GM19372 (cell line): Measurements from ENCODE around the gene SPDYE4.
"Not testable (repeated sequence)": the region's sequence is repeated elsewhere in the genome, so short reads cannot be mapped to it uniquely, and the experiment has no call there.

ENCODE experiments used
- ATAC-seq: cut with Tn5 transposase; IDR thresholded peaks from one replicate; pipeline ENCODE4 v1.9.1; 2021; ENCODE audit warnings: mild to moderate bottlenecking, low read depth, moderate library complexity; ENCODE audit not compliant: unreplicated experiment

SPDYE4 gene, protein sequence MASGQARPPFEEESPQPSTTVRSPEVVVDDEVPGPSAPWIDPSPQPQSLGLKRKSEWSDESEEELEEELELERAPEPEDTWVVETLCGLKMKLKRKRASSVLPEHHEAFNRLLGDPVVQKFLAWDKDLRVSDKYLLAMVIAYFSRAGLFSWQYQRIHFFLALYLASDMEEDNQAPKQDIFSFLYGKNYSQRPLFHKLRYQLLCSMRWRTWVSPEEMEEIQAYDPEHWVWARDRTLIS

DNA sequence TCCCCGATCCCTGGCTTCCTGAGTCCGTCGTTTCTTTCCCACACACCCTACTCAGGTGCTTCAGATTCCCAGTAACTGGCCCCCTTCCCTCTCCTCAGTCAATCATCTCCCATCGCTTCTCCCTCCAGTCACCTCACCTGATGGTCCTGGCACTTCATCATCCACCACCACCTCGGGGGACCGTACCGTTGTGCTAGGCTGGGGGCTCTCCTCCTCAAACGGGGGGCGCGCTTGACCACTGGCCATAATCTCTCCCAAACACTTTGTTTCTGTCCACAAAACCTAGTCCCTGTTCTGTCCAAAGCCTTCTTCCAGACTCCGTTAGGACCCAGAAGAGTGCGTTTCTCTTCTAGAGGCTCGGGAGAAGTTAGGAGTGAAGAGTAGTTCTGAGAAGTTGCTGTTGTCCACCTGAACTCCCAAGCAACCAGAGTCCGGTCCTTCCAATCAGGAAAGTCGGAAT is at the start of gene SPDYE4:
TSS of gene SPDYE4 (minus strand) at position 410 of the 460 bp plus-strand sequence. CDS start at position 246, 164 bp downstream.
- ATAC-seq: no peak

DNA sequence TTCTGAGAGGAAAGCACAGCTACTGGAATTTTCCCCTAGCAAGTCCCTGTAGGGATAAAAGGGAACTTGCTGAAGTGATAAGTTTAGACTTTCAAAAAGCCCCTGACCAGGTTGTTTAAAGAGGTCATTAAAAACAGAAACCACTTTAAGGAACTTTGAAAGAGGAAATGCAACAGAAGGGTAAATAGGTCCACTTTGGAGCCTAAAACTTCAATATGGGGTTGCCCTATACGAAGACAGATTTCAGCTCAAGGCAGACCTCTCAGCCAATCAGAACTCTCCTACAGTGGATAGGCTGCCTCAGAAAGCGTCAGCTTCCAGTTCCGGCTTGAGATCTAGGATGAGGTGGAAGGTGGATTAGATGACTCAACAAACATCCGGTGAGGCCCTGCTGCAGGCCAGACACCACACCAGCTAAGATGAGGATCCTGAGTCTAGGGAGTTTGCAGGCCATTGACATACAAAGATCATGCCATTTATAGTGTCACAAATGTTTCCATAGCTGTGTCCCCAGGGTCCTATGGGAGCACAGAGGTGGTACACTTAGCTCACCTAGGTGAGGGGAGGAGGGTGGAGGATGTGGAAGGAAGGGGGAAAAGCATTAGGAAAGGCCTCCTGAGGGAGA is 48.7 kb upstream of the SPDYE4 start:
- ATAC-seq: peak; percentile 94

DNA sequence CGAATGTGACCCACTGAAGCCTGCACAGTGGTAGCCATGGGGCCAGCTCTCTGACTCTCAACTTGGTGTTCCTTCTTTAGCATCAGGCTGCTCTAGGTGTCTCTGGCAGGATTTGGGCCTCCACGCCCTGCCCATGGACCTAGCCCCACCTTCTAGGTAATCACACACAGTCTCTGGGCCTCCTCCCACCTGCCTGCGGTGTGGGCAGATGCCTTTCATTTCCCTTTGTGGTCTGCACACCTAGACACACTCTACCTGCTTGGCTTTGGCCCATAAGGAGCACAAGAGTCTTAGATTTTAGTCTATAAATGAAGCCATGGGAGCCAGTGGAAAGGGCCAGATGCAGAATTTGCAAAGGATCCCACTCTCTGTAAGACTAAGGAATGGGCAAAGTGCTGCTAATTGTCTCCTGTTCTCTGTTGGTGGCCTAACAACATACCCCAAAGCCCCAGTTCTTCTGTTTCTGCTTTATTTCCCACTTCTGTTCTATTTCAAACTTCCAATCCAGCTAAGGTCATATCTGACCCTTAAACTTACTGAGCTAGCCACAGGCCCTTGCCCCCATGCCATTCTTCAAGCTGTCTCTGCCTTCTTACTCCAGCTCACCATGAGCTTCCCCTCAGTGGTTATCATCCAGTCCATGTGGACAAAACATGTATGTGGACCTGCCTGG is 48.0 kb upstream of the SPDYE4 start:
- peak; percentile 17 for ATAC-seq

- ATAC-seq: not testable (repeated sequence)
Observed at GRCh38 chr17:8805396-8805795, 47.0 kb upstream of the SPDYE4 start.

- ATAC-seq: no peak
Observed at GRCh38 chr17:8803531-8804420, 45.4 kb upstream of the SPDYE4 start.

- ATAC-seq: no peak
Observed at GRCh38 chr17:8801135-8801840, 42.9 kb upstream of the SPDYE4 start.

- no peak for ATAC-seq
Observed at GRCh38 chr17:8800656-8801055, 42.3 kb upstream of the SPDYE4 start.

DNA sequence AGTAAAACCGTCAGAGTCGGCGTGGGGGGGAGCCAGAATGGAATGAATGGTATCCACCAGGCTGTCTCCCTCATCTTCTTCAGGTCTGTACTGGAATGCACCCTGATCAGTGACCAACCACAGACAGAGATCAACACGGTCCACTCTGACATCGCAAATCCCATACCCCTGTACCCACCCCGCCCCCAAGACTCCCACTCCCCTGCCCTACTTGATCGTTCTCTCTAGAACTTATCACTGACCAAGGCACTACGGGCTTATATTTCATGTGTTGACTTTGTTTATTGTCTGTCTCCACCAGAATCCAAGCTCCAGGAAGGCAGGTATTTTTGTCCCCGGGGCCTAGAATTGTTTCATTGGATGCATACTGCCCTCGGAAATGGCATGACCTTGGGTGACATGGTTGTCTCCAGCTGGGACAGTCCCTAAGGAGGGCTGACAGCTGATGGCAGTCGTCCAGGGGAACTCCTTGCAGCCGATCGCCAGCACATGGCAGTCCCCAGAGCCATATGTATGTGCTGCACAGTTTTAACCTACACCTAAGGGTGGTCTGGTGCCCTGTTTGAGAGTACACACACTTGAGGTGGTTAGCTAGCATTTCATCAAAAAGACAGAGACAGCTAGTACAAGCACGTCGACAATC is 41.3 kb upstream of the SPDYE4 start:
- no peak for ATAC-seq

DNA sequence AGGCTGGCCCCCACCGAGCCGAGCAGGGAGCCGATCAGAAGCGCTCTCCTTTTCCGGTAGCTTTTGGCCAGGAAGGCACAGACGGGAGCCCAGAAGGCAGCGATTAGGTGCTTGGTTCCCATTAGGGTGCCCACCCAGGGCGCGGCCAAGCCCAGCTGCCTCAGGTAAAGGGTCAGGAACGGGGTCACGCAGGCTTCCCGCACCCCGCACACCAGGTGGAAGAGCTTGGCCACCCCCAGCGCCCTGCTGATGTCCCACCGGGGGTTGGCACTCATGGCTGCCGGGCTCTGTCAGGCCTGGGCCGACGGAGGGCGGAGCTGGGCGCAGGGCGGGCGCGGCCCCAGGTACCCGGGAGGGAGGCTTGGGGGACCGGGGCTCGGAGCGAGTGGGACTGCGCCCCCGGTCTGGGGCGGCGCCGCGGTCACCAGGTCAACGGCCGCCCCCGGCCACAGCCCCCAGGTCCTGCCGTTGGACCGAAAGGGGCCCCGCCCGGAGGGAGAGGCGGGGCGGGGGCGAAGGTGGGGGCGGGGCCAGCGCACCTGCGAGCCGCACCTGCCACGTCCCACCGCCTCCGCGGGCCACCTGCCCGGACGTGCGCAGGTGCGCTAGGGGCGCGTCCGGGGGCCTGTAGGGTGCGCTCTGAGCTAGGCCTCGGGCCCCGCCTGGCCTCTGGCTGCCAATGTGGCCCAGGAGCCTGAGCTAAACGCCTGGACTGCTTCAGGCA is 40.7 kb upstream of the SPDYE4 start, which contains the start of gene MFSD6L:
TSS of gene MFSD6L (minus strand) at position 520 of the 724 bp plus-strand sequence. CDS start at position 275, 245 bp downstream.
- no peak for ATAC-seq

- ATAC-seq: no peak
Observed at GRCh38 chr17:8798176-8798845, 40.0 kb upstream of the SPDYE4 start.

DNA sequence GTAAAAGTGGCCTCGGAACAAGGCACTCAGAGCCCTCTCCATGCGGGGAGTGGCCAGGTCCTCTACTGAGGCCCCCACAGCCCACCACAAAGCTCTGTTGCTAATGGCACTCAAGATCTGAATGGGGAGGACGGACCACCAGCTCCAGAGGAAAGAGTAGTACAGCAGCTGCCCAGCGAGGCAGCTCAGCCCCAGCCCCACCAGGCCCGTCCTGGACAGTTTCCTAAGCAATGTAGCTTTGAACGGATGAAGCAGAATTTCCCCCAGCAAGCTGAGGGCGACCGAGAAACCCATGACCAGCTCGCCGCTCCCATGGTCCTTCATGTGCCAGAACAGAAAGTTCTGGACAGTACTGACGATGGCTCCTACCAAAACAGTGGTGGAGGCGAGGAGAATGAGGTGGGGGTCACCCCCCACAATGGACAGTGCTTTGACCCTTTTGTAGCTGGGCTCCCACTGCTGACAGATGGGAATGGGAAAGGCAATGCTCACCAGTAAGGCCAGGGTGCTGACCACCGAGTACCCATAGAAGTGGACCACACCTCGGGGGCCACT is 39.4 kb upstream of the SPDYE4 start:
- ATAC-seq: no peak

- ATAC-seq: no peak
Observed at GRCh38 chr17:8794636-8795035, 36.3 kb upstream of the SPDYE4 start.

- no peak for ATAC-seq
Observed at GRCh38 chr17:8793649-8794048, 35.3 kb upstream of the SPDYE4 start.

DNA sequence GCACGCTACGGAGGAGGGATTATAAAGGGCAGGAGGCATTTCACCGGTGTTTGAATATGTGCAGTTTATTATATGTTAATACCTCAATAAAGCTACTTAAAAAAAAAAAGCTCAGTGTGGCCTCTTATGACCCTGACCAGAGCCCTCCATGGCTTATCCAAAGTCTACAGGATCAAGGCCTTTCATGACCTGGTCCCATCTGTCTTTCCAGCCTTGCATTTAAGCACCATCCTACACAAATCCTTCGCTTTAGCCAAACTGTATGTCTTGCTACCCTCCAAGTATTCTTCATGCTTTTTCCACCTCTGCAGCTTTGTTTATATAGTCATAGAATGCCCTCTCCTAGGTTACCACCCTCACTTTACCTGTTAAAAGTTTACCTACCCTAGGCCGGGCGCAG is 34.3 kb upstream of the SPDYE4 start:
- no peak for ATAC-seq

GRCh38 chr17:8791910-8792270 is 33.5 kb upstream of the SPDYE4 start:
- ATAC-seq: no peak

DNA sequence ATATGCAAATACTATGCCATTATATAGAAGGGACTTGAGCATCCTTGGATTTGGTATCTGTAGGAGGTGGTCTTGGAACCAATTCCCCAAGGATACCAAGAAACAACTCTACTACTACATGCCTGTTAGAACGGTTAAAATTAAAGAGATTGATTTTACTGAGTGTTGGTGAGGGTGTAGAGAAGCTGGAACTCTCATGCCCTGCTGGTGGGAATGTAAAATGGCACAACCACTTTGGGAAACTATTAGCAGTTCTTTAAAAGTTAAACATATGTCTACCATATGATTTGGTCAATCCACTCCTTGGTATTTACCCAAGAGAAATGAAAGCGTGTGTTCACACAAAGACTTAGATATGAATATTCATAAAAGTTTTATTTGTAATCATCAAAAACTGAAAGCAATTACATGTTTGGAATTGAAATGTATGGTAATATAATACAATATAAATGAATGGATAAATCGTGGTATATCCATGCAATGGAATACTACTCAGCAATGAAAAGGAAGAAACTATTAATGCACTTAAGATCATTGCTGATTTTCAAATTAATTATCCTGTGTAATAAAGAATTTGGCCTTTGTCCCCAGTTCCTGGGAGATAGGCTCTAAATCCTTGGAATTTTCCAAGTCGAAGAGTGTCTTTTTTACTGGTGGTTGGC is 33.0 kb upstream of the SPDYE4 start:
- no peak for ATAC-seq

- ATAC-seq: no peak
Observed at GRCh38 chr17:8789743-8790142, 31.4 kb upstream of the SPDYE4 start.

GRCh38 chr17:8788998-8789397 is 30.7 kb upstream of the SPDYE4 start:
- no peak for ATAC-seq
